Measurements from ENCODE around the gene MZT2A. TPM values are rescaled to one million over a fixed set of nuclear protein-coding genes. Genes with fewer than 3 reads are reported as not detected.
"Not testable (repeated sequence)": the region's sequence is repeated elsewhere in the genome, so short reads cannot be mapped to it uniquely, and the experiment has no call there.

MZT2A gene
- total and polyA plus RNA-seq, 2 donors (not counting 1 experiment from before 2014, with no cell fraction given): 30.1 to 88.4 TPM

DNA sequence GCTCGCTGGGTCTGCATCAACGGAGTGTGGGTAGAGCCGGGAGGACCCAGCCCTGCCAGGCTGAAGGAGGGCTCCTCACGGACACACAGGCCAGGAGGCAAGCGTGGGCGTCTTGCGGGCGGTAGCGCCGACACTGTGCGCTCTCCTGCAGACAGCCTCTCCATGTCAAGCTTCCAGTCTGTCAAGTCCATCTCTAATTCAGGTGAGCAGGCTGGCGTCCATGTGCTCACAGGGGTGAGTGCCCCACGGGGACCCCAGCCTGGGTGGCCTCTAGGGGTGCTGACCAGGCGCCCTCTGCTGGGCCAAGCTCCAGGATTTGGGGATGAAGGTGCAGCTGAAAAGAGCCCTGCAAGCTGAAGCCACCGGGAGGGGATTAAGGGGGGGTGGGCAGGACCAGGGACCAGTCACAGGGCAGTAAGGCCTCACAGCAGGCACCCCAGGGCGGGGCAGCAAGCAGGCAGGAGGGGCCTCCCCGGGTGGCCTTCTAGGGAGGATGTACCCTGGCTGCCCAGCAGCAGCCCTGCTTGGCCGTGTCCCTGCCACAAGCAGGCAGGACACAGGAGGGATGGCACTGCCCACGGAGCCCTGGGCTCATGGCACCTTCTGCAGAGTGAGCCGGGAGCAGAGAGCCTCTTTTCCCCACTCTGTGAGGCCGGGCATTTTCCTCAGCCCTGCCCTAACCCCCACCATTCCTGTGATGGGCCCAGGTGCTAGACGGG is 38.6 kb upstream of the MZT2A start:
- H3K4me2 ChIP-seq (ENCODE audit: extremely low read depth, insufficient read depth, low read length); H3K27me3 ChIP-seq (ENCODE audit: control insufficient read depth, insufficient read depth, low read length); H2AFZ ChIP-seq (ENCODE audit: low read length); H3K4me1 ChIP-seq (ENCODE audit: control insufficient read depth, extremely low read depth, insufficient read depth, low read length); H3K36me3 ChIP-seq (ENCODE audit: control insufficient read depth, insufficient read depth, low read length); H3K9me3 ChIP-seq (ENCODE audit: control insufficient read depth, insufficient read depth, low read depth, low read length); H3K79me2 ChIP-seq (ENCODE audit: control insufficient read depth, insufficient read depth, low read length); H3K27ac ChIP-seq (ENCODE audit: insufficient read depth, low read length); H4K20me1 ChIP-seq (ENCODE audit: control insufficient read depth, extremely low read depth, insufficient read depth, low read length); H3K9ac ChIP-seq (ENCODE audit: insufficient read depth, low read length); DNase-seq (ENCODE audit: low read depth in 2 of 2); H3K4me3 ChIP-seq (replicated peaks in 1 of 4; ENCODE audit: control extremely low read depth in 1 of 4, insufficient read depth in 1 of 4, low read depth in 3 of 4, low read length in 4 of 4): not testable (repeated sequence)

DNA sequence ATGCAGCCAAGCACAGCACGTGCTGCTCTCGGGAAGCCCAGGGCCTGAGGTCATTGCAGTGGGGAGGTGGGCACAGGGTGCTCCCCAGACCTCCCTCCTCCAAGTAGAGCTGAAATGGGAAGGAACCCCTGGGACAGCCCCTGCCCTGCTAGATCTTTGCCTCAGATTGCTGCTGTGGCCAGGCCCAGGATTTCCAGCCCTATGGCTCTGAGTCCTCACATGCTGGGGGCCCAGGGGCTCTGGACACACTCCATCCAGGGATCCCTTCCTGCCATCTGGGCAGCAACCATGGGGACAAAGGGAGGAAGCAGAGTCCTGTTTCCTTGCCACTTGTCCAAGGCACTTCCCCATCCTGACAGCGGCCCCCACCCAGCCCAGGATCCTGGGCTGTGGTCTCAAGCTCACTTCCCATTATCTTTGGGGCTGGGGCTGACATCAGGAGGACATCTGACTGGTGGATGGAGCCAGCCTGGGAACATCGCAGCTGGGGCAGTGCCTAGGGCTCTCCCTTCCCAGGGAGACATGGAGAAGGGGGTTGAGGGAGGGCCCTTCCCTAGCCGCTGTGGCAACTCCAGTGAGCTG is 37.8 kb upstream of the MZT2A start:
- H3K79me2 ChIP-seq (ENCODE audit: control insufficient read depth, insufficient read depth, low read length); H3K9me3 ChIP-seq (ENCODE audit: control insufficient read depth, insufficient read depth, low read depth, low read length); H3K4me2 ChIP-seq (ENCODE audit: extremely low read depth, insufficient read depth, low read length); DNase-seq (ENCODE audit: low read depth in 2 of 2); H3K4me3 ChIP-seq (replicated peaks in 1 of 4; ENCODE audit: control extremely low read depth in 1 of 4, insufficient read depth in 1 of 4, low read depth in 3 of 4, low read length in 4 of 4); H4K20me1 ChIP-seq (ENCODE audit: control insufficient read depth, extremely low read depth, insufficient read depth, low read length); H3K4me1 ChIP-seq (ENCODE audit: control insufficient read depth, extremely low read depth, insufficient read depth, low read length); H3K27me3 ChIP-seq (ENCODE audit: control insufficient read depth, insufficient read depth, low read length); H3K27ac ChIP-seq (ENCODE audit: insufficient read depth, low read length); H3K36me3 ChIP-seq (ENCODE audit: control insufficient read depth, insufficient read depth, low read length); H2AFZ ChIP-seq (ENCODE audit: low read length); H3K9ac ChIP-seq (ENCODE audit: insufficient read depth, low read length): not testable (repeated sequence)

DNA sequence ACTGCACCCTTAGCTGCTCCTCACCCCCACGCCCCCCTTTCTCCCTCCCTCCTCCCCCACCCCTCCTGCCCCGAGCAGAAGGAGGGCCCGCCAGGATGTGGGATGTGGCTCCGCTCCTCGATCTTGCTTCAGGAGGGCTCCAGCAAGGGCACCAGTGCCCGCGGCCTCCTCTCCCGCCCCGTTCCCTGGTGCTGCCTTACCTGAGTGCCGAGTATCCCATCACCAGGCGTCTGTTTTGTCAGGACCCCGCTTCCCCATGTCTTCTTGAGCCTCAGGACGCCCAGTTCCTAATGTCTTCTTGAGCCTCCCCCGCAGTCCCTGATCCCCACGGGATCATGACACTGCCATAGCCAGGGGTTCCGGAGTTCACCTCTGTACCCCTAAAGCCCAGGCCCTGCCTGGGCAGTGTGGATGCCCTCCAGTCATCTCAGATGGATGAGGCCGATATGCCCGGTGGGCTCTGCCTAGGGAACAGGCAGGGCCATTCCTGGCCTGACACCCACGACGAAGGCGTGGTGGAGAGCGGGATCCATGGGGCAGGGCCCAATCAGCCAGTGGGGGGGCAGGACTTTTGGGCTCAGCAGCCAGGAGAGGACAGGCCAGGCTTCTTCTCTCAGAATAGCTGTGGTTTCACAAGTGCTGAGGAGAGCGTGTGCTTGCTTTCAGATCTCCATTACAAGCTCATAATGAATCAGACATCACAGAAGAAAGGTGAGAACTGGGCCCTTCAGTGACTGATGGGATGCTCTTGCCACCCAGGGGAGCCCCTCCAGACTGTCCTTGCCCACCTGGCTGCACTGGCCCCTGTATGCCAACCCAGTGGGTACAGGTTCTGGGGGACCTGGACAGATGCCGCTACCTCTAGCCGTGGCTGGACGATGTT is 37.0 kb upstream of the MZT2A start:
- DNase-seq (ENCODE audit: low read depth in 2 of 2); H3K4me2 ChIP-seq (ENCODE audit: extremely low read depth, insufficient read depth, low read length); H2AFZ ChIP-seq (ENCODE audit: low read length); H3K27me3 ChIP-seq (ENCODE audit: control insufficient read depth, insufficient read depth, low read length); H3K9me3 ChIP-seq (ENCODE audit: control insufficient read depth, insufficient read depth, low read depth, low read length); H3K4me3 ChIP-seq (replicated peaks in 1 of 4; ENCODE audit: control extremely low read depth in 1 of 4, insufficient read depth in 1 of 4, low read depth in 3 of 4, low read length in 4 of 4); H3K27ac ChIP-seq (ENCODE audit: insufficient read depth, low read length); H3K4me1 ChIP-seq (ENCODE audit: control insufficient read depth, extremely low read depth, insufficient read depth, low read length); H3K36me3 ChIP-seq (ENCODE audit: control insufficient read depth, insufficient read depth, low read length); H3K9ac ChIP-seq (ENCODE audit: insufficient read depth, low read length); H4K20me1 ChIP-seq (ENCODE audit: control insufficient read depth, extremely low read depth, insufficient read depth, low read length); H3K79me2 ChIP-seq (ENCODE audit: control insufficient read depth, insufficient read depth, low read length): not testable (repeated sequence)

DNA sequence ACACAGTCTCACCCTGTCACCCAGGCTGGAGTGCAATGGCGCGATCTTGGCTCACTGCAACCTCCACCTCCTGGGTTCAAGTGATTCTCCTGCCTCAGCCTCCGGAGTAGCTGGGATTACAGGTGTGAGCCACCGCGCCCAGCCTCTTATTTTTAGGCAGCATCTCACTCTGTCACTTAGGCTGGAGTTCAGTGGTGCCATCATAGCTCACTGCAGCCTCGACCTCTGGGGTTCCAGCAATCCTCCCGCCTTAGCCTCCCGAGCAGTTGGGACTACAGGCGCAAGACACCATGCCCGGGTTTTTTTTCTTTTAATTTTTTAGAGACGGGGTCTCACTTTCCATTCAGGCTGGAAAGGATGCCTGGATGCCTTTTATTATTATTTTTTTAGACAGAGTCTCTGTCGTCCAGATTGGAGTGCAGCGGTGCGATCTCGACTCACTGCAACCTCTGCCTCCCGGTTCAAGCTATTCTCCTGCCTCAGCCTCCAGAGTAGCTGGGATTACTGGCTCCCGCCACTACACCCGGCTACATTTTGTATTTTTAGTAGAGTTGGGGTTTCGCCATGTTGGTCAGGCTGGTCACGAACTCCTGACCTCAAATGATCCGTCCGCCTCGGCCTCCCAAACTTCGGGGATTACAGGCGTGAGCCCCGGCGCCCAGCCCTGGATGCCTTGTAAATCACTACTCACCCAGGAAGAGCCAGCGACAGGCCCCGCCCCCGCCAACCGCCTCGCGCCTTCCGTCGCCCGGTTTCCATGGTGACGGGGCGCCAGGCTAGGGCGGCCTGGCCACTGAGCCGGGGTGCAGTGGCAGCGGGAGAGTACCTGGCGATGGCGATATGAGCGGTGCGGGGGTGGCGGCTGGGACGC is 35.2 kb upstream of the MZT2A start, which contains the start of gene CCDC74A:
TSS of gene CCDC74A (plus strand) at position 758 of the 871 bp plus-strand sequence. CDS start at position 841, 83 bp downstream.
- not testable (repeated sequence) for H3K9ac ChIP-seq (ENCODE audit: insufficient read depth, low read length); H4K20me1 ChIP-seq (ENCODE audit: control insufficient read depth, extremely low read depth, insufficient read depth, low read length); H3K36me3 ChIP-seq (ENCODE audit: control insufficient read depth, insufficient read depth, low read length); H3K79me2 ChIP-seq (ENCODE audit: control insufficient read depth, insufficient read depth, low read length); H3K27me3 ChIP-seq (ENCODE audit: control insufficient read depth, insufficient read depth, low read length); H3K4me1 ChIP-seq (ENCODE audit: control insufficient read depth, extremely low read depth, insufficient read depth, low read length); H3K9me3 ChIP-seq (ENCODE audit: control insufficient read depth, insufficient read depth, low read depth, low read length)
- DNase-seq (ENCODE audit: low read depth in 2 of 2): peak; percentile 26 to 47
- Histone ChIP-seq H3K4me3 (replicated peaks in 1 of 4; ENCODE audit: control extremely low read depth in 1 of 4, insufficient read depth in 1 of 4, low read depth in 3 of 4, low read length in 4 of 4) (peak within 1 kb of the TSS; percentile 12 to 50 (median 24)), H3K4me2 (ENCODE audit: extremely low read depth, insufficient read depth, low read length) (peak within 1 kb of the TSS; percentile 48), H3K27ac (ENCODE audit: insufficient read depth, low read length) (peak within 1 kb of the TSS; percentile 47), H2AFZ (ENCODE audit: low read length) (peak within 1 kb of the TSS; percentile 57)

DNA sequence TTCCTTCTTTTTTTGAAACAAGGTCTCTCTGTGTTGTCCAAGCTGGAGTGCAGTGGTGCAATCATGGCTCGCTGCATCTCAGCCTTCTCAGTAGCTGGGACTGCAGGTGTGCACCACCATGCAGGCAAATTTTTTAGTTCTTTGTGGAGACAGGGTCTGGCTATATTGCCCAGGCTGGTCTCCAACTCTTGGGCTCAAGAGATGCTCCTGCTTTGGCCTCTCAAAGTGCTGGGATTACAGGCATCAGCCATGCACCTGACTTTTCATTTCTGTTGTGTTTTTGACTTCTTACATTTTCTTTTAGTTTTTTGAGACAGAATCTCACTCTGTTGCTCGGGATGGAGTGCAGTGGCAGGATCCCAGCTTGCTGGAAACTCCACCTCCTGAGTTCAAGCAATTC is 33.1 kb upstream of the MZT2A start:
- H3K9ac ChIP-seq (ENCODE audit: insufficient read depth, low read length); H3K4me3 ChIP-seq (replicated peaks in 1 of 4; ENCODE audit: control extremely low read depth in 1 of 4, insufficient read depth in 1 of 4, low read depth in 3 of 4, low read length in 4 of 4); H3K36me3 ChIP-seq (ENCODE audit: control insufficient read depth, insufficient read depth, low read length); H3K27ac ChIP-seq (ENCODE audit: insufficient read depth, low read length); DNase-seq (ENCODE audit: low read depth in 2 of 2); H3K9me3 ChIP-seq (ENCODE audit: control insufficient read depth, insufficient read depth, low read depth, low read length); H3K4me1 ChIP-seq (ENCODE audit: control insufficient read depth, extremely low read depth, insufficient read depth, low read length); H4K20me1 ChIP-seq (ENCODE audit: control insufficient read depth, extremely low read depth, insufficient read depth, low read length); H3K27me3 ChIP-seq (ENCODE audit: control insufficient read depth, insufficient read depth, low read length); H3K4me2 ChIP-seq (ENCODE audit: extremely low read depth, insufficient read depth, low read length); H2AFZ ChIP-seq (ENCODE audit: low read length); H3K79me2 ChIP-seq (ENCODE audit: control insufficient read depth, insufficient read depth, low read length): not testable (repeated sequence)
